GM19099 (cell line): Measurements from ENCODE around the gene ZNF385B.

Experiments
- POLR2A ChIP-seq: IDR thresholded peaks from 3 replicates; pipeline ENCODE4 v1.6.1; 2011; ENCODE audit warnings: low read depth; ENCODE audit not compliant: insufficient read length; ENCODE audit errors: extremely low read depth

The ZNF385B gene

GRCh38 chr2:179417436-179417949 is 443.9 kb downstream of the ZNF385B start:
- no peak for TF ChIP-seq POLR2A

- TF ChIP-seq POLR2A, result no peak
These were observed 449.3 kb downstream of the ZNF385B start for GRCh38 chr2:179412112-179412511.

DNA sequence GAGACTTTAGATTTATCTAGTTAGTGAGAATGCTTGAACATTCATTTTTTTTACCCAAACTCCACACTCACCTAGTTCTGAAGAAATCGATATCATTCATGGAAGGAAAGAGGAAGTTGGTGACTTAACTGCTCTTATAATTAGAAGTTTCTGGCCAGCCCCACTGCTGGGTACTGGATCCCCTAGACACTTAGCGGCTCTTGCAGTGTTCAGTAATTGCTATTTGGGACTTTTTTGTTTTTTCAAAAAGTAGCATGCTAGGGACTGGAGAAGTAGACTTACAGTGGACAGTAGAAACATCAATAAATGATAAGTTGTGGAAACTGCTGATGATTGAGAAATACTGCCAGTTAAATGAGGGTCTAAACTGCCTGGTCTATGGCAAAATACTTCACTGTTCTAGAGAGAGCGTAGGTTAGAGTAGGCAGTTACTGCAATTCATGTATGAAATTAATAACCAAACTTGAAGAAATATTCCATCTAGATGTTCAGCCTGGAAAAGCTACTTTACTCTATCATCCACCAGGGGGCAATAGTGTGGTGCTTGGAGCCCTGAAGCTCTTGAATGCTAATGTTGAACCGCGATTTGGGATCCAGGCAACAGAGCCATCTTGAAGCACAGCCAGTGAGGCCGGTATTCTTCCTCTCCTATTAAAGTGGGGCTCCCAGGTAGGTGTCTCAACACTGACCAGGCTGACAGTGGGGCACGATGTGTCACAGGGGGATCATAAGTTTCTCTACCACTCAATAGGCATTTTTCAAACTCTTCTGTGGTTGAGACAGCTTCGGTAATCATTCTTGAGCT is 450.7 kb downstream of the ZNF385B start:
- no peak for TF ChIP-seq POLR2A

GRCh38 chr2:179403624-179404023 is 457.8 kb downstream of the ZNF385B start:
- no peak for TF ChIP-seq POLR2A

- TF ChIP-seq POLR2A, result no peak
These were observed 467.9 kb downstream of the ZNF385B start for GRCh38 chr2:179393481-179393880.
